LNCAP (cell line): ENCODE measurements around the gene PARL.

Source experiments
- CTCF ChIP-seq: fragments of 450-650 bp; IDR thresholded peaks from 2 replicates; pipeline ENCODE4 v1.5.1; 2017; ENCODE audit warnings: mild to moderate bottlenecking

The PARL gene

GRCh38 chr3:183827809-183828537 is 56.7 kb downstream of the PARL start:
- TF ChIP-seq CTCF, result no peak

DNA sequence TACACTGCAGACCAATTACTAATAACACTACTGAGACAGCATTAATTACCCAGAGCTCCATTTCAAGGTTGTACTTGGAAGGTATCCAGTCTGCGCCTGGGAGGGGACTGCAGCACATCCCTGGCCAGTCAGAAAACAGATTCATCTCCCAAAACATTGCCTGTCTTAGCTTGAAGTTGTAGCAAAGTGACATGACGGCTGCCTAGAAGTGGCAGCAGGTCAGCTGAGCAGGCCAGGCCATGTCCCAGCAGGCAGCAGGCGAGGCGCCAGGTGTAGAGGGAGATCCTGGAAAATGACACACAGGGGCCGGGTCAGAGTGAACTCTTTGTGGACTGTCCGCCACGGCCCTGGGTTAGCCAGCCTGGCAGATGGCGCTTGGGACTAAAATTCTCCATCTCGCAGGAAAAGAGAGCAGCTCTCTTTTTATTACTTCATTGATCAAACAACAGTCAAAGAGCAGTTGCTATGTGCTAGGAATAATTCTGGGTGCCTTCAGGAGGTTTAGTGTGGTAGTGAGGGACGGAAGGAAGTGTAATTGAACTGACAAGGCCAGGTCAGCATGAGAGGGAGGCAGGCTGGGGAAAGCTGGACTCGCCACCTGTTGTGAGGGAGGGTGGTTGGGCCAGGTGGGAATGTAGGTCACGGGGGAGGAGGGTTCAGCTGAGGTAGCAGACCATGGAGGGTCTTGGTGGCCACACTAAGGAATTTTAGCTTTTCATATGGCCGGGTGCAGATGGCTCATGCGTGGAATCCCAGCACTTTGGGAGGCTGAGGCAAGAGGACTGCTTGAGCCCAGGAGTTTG is 58.0 kb downstream of the PARL start:
- TF ChIP-seq CTCF, result no peak

GRCh38 chr3:183825456-183826161 is 59.1 kb downstream of the PARL start, which contains the start of gene MAP6D1:
MAP6D1 (minus strand) TSS chr3:183825577; CDS start chr3:183825547, 30 bp downstream.
- no peak for TF ChIP-seq CTCF

DNA sequence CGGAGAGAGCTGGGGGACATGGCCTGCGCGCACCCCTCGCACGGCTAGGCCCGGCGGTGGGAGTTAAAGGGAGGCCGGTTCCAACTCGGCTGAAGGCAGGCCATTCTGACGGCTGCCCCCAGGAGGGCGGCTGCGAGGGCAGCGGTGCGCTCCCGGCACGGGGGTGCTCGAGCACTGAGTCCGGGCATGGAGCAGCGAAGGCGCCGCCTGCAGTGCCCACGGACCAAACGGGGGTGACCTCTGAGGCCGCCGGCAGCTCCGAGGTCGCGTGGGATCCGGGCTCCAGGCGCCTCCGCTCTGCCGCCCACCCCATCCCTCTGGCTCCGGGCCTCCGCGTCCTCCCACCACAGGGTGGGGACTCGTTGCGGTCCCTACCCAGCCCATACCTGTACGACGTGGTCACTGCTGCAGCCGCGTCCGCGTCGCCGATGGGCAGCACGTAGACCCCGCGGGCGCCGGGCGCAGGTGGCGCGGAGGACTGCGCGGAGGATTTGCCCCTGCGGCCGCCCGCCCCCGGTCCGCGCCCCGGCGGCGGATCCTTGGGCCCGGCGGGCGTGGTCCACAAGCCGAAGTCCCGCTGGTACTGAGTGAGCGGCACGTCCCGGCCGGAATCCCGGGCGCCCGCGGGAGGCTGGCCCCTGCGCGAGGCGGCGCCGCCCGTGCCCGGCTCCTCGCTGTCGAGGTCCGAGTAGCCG is 59.8 kb downstream of the PARL start:
- TF ChIP-seq CTCF, result no peak

DNA sequence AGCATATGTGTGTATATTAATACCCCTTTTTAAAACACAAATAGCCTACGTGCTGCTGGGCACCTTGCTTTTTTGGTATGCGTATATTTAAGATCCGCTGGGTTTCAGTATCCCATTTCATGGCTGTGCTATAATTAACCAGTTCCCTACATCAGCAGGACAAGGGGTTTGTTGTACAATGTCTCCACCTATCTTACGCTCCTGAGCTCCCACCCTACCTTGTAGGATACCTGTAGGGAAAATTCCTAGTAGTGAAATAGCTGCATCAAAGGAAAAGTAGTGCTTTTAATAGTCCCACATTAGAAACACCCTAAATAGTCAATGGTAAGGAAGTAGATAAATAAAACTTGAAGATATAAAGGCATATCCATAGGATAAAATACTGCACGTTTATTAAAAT is 60.7 kb downstream of the PARL start:
- TF ChIP-seq CTCF, result no peak

- TF ChIP-seq CTCF, result no peak
Observed at GRCh38 chr3:183822631-183823030, 62.0 kb downstream of the PARL start.

GRCh38 chr3:183819831-183820230 is 64.8 kb downstream of the PARL start:
- TF ChIP-seq CTCF, result no peak
